ENCODE data around the gene RAB26. TPM values are rescaled to one million over a fixed set of nuclear protein-coding genes. Genes with fewer than 3 reads are reported as not detected.

RAB26 gene
- total and polyA plus RNA-seq, 2 of the 13 experiments (the other 11 are each of a cell fraction or from before 2014, with no cell fraction given) = 0.86 to 3.6 TPM

GRCh38 chr16:2195322-2196161, 47.1 kb downstream of the RAB26 start (continued):
- TF ChIP-seq HNF1B (CRISPR knock-in tag; IDR thresholded peaks at IDR 0.05) = 0 out of 2 replicates have a peak, but pooled peaks have one; percentile 26
- TF ChIP-seq SP4 (CRISPR knock-in tag; IDR thresholded peaks at IDR 0.05) = peak; percentile 30; the same call in 1 of the 2 replicates
- peak; percentile 3 for TF ChIP-seq ZEB1 (IDR thresholded peaks at IDR 0.05; ENCODE audit: insufficient replicate concordance, low read depth)
- 0 out of 2 replicates have a peak, but pooled peaks have one; percentile 21 for TF ChIP-seq ZNF740 (CRISPR knock-in tag; IDR thresholded peaks at IDR 0.05)
- TF ChIP-seq KDM5B (CRISPR knock-in tag; IDR thresholded peaks at IDR 0.05; ENCODE audit: borderline replicate concordance) = peak; percentile 22; the same call in 1 of the 2 replicates
- 0 out of 2 replicates have a peak, but pooled peaks have one; percentile 3 for TF ChIP-seq TFDP1 (CRISPR knock-in tag; IDR thresholded peaks at IDR 0.05; ENCODE audit: borderline replicate concordance)
- TF ChIP-seq ZNF331 (CRISPR knock-in tag; IDR thresholded peaks at IDR 0.05) = 0 out of 2 replicates have a peak, but pooled peaks have one; percentile 47
- TF ChIP-seq ZNF687 (CRISPR knock-in tag; IDR thresholded peaks at IDR 0.05) = peak; percentile 71
- TF ChIP-seq MNT (IDR thresholded peaks at IDR 0.05) = no peak
- TF ChIP-seq ZFY (CRISPR knock-in tag; IDR thresholded peaks at IDR 0.05) = 0 out of 2 replicates have a peak, but pooled peaks have one; percentile 8
- peak; percentile 22 for TF ChIP-seq HNRNPLL (IDR thresholded peaks at IDR 0.05; ENCODE audit: low read depth, low read length, poor library complexity, severe bottlenecking)
- TF ChIP-seq ZNF557 (CRISPR knock-in tag; IDR thresholded peaks at IDR 0.05) = no peak
- no peak for TF ChIP-seq E2F1 (CRISPR knock-in tag; IDR thresholded peaks at IDR 0.05)
- no peak for TF ChIP-seq ZBTB3 (CRISPR knock-in tag; IDR thresholded peaks at IDR 0.05; ENCODE audit: borderline replicate concordance, low read depth)
